IMR-90 (cell line): ENCODE data around the gene ANKRD22.

Experiments
- BHLHE40 ChIP-seq: fragments of 150-350 bp; IDR thresholded peaks from 2 replicates; pipeline ENCODE4 v1.6.1; 2016; ENCODE audit warnings: mild to moderate bottlenecking, low read depth, low read length
- MXI1 ChIP-seq: IDR thresholded peaks from 2 replicates; pipeline ENCODE4 v1.6.1; 2012; ENCODE audit warnings: low read depth, mild to moderate bottlenecking, low read length, moderate library complexity, borderline replicate concordance
- TF ChIP-seq, protein P1 (sequence below): conservative IDR thresholded peaks from 2 replicates; pipeline ENCODE4 v1.5.1; 2012; ENCODE audit warnings: mild to moderate bottlenecking, low read depth, low read length, improper control_type of control experiment
- TF ChIP-seq, protein P2 (sequence below): fragments of 150-350 bp; IDR thresholded peaks from 2 replicates; pipeline ENCODE4 v1.6.1; 2017; ENCODE audit warnings: mild to moderate bottlenecking, antibody characterized with exemption, low read length, low read depth

DNA sequence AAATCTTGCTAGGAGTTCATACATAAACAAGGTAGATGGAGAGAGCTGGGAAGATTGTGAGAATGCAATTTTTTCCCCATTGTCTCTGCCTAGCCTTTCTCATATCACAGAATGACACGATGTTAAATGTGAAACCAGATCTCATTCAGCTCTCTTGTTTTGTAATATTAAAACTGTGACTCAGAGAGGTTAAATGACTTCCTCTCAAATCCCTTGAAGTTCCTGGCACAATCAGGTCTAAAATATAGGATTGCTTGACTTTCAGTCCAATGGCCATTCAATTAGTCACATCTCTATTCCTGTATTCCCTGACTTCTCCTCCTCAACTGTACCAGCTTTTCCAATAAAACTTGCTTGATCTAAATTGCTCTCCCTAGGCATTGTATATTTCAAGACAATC lies 3.1 kb downstream of the ANKRD22 start:
- TF ChIP-seq, protein P1, sequence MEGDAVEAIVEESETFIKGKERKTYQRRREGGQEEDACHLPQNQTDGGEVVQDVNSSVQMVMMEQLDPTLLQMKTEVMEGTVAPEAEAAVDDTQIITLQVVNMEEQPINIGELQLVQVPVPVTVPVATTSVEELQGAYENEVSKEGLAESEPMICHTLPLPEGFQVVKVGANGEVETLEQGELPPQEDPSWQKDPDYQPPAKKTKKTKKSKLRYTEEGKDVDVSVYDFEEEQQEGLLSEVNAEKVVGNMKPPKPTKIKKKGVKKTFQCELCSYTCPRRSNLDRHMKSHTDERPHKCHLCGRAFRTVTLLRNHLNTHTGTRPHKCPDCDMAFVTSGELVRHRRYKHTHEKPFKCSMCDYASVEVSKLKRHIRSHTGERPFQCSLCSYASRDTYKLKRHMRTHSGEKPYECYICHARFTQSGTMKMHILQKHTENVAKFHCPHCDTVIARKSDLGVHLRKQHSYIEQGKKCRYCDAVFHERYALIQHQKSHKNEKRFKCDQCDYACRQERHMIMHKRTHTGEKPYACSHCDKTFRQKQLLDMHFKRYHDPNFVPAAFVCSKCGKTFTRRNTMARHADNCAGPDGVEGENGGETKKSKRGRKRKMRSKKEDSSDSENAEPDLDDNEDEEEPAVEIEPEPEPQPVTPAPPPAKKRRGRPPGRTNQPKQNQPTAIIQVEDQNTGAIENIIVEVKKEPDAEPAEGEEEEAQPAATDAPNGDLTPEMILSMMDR: no peak
- no peak for TF ChIP-seq MXI1
- TF ChIP-seq BHLHE40: no peak
- TF ChIP-seq, protein P2, sequence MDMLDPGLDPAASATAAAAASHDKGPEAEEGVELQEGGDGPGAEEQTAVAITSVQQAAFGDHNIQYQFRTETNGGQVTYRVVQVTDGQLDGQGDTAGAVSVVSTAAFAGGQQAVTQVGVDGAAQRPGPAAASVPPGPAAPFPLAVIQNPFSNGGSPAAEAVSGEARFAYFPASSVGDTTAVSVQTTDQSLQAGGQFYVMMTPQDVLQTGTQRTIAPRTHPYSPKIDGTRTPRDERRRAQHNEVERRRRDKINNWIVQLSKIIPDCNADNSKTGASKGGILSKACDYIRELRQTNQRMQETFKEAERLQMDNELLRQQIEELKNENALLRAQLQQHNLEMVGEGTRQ: no peak
